GM23338 (cell line): ENCODE measurements around the gene DGKE.

Experiments
- CTCF ChIP-seq, 2 experiments: fragments of 200-600 bp in 1 of 2; sonication (generic) in 1 of 2; conservative IDR thresholded peaks; 2 replicates each; pipeline versions ENCODE4 v1.5.1 to v1.6.1; 2016 to 2017; ENCODE audit warnings: antibody characterized with exemption in 2 of 2, low read depth in 2 of 2, mild to moderate bottlenecking in 2 of 2, moderate library complexity in 1 of 2
- EZH2 ChIP-seq: fragments of 200-600 bp; sonication (generic); IDR thresholded peaks from one replicate; pipeline ENCODE4 v1.8.0; 2017; ENCODE audit warnings: antibody characterized with exemption, mild to moderate bottlenecking, low read depth; ENCODE audit not compliant: unreplicated experiment
- EZH2phosphoT487 ChIP-seq: fragments of 200-600 bp; sonication (generic); IDR thresholded peaks from one replicate; pipeline ENCODE4 v1.8.1; 2018; ENCODE audit warnings: antibody characterized with exemption; ENCODE audit not compliant: unreplicated experiment
- JUNB ChIP-seq: IDR thresholded peaks from one replicate; pipeline ENCODE4 v1.6.1; 2016; ENCODE audit warnings: antibody characterized with exemption; ENCODE audit not compliant: unreplicated experiment
- POLR2AphosphoS5 ChIP-seq: IDR thresholded peaks from 2 replicates; pipeline ENCODE4 v1.6.1; 2016; ENCODE audit warnings: antibody characterized with exemption, low read depth
- REST ChIP-seq: IDR thresholded peaks from one replicate; pipeline ENCODE4 v1.6.1; 2018; ENCODE audit warnings: antibody characterized with exemption; ENCODE audit not compliant: unreplicated experiment
- ZNF114 ChIP-seq: fragments of 250-450 bp; sonication (Bioruptor Pico); IDR thresholded peaks from 2 replicates; pipeline ENCODE4 v1.5.0; 2020; ENCODE audit warnings: mild to moderate bottlenecking, moderate library complexity
- ZNF331 ChIP-seq: fragments of 250-450 bp; sonication (Bioruptor Pico); IDR thresholded peaks from 2 replicates; pipeline ENCODE4 v1.5.0; 2020; ENCODE audit warnings: low read depth, mild to moderate bottlenecking, moderate library complexity

- no peak for TF ChIP-seq ZNF331 (CRISPR knock-in tag)
- no peak for TF ChIP-seq JUNB
- no peak for TF ChIP-seq REST
- no peak for TF ChIP-seq CTCF (conservative IDR thresholded peaks at IDR 0.05; ENCODE audit: low read depth in 2 of 2)
- TF ChIP-seq POLR2AphosphoS5 = no peak
- no peak for TF ChIP-seq EZH2
- no peak for TF ChIP-seq ZNF114 (CRISPR knock-in tag)
- no peak for TF ChIP-seq EZH2phosphoT487
Observed at GRCh38 chr17:56801459-56802178, 32.3 kb upstream of the DGKE start.
